ENCODE measurements around the gene GMEB1.

- TF ChIP-seq CTCF (IDR thresholded peaks at IDR 0.05): no peak
- TF ChIP-seq POLR2A (IDR thresholded peaks at IDR 0.05): no peak
Observed at GRCh38 chr1:28745653-28746173, 77.1 kb downstream of the GMEB1 start.

All from esophagus squamous epithelium (tissue), 4 donors.